GM23248 (cell line): ENCODE measurements around the gene CALN1.

ENCODE experiments used
- EZH2 ChIP-seq: fragments of 200-600 bp; sonication (generic); IDR thresholded peaks from 2 replicates; pipeline ENCODE4 v1.6.1; 2018; ENCODE audit warnings: antibody characterized with exemption, mild to moderate bottlenecking; ENCODE audit not compliant: insufficient read depth, poor library complexity, severe bottlenecking
- EZH2phosphoT487 ChIP-seq: fragments of 200-600 bp; sonication (generic); IDR thresholded peaks from 2 replicates; pipeline ENCODE4 v1.6.1; 2018; ENCODE audit warnings: antibody characterized with exemption, moderate library complexity, mild to moderate bottlenecking, low read depth; ENCODE audit not compliant: insufficient read depth

DNA sequence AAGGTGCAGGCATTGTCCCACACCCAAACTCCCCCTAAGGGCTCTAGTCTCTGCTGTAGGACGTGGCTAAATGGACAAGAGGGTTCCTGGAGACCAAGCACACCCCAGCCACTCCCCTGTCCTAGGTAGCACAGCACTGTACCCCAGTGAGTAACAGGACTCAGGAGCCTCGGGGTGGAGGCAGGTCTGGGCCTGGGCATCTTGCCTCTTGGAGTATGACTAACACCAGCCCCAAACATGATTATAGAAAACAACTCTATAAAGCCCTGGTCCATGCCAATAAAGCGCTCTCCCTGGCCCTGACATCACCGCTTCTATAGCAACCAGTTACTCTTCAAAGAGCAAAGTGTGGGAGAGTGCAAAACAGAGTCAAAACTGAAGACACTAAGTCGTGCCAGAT, 195.0 kb downstream of the CALN1 start:
- TF ChIP-seq EZH2 (no peak), EZH2phosphoT487 (no peak)
